SK-N-MC (cell line): Measurements from ENCODE around the gene NDUFA11.
"Not testable (repeated sequence)": the region's sequence is repeated elsewhere in the genome, so short reads cannot be mapped to it uniquely, and the experiment has no call there.

Source experiments
- DNase-seq: peaks from one replicate; pipeline ENCODE4 v3.0.0-alpha.2; 2011; ENCODE audit warnings: low read depth, low spot score
- H3K27ac ChIP-seq: fragments of 200-600 bp; sonication (generic); 2 replicates; pipeline ENCODE4 v1.5.1; 2016; ENCODE audit warnings: mixed run types
- H3K36me3 ChIP-seq: fragments of 200-600 bp; sonication (generic); 2 replicates; pipeline ENCODE4 v1.6.1; 2017; ENCODE audit warnings: antibody characterized with exemption, low read length, mixed read lengths; ENCODE audit not compliant: insufficient read depth
- H3K4me3 ChIP-seq: fragments of 200-600 bp; sonication (generic); 2 replicates; pipeline ENCODE4 v1.5.1; 2016
- H3K9ac ChIP-seq: fragments of 200-600 bp; sonication (generic); 2 replicates; pipeline ENCODE4 v1.8.0; 2017; ENCODE audit warnings: mixed run types, mixed read lengths; ENCODE audit not compliant: insufficient read length
- H3K9me3 ChIP-seq: fragments of 200-600 bp; sonication (generic); 2 replicates; pipeline ENCODE4 v1.6.1; 2017; ENCODE audit warnings: low read depth, mild to moderate bottlenecking, antibody characterized with exemption, low read length, moderate library complexity, mixed read lengths
- EZH2 ChIP-seq: fragments of 200-600 bp; sonication (generic); IDR thresholded peaks from one replicate; pipeline ENCODE4 v1.6.1; 2017; ENCODE audit warnings: antibody characterized with exemption
- FOXP2 ChIP-seq: optimal IDR thresholded peaks from 2 replicates; pipeline ENCODE3; 2011; ENCODE audit warnings: mild to moderate bottlenecking, moderate library complexity; ENCODE audit not compliant: insufficient read depth; ENCODE audit errors: extremely low read length, control extremely low read depth
- POLR2AphosphoS5 ChIP-seq: IDR thresholded peaks from 2 replicates; pipeline ENCODE4 v1.6.1; 2012; ENCODE audit warnings: mild to moderate bottlenecking, low read depth, low read length, borderline replicate concordance

NDUFA11 gene

DNA sequence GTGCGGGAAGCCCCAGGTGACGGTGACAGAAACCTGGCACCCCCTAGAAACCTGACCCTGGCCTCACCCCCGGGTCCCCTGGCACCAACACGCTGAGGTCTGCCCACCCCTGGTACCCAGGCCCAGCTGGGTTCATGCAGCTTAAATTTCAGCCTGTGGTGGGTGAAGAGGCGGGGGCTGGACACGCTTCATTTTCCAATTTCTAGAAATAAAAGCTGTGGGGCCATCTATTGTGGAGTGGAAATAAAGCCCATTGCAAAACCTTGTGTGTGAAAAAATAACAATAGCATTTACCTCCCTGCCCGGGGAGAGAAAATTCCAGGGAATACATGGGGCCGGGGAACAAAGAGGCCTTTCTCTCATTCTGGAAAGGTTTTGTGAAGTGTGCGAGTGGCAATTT lies 25.7 kb downstream of the NDUFA11 start:
- no peak for TF ChIP-seq POLR2AphosphoS5
- Histone ChIP-seq H3K36me3 (no peaks in the 10 kb centered on the region), H3K9ac (no peak overlapping the region), H3K27ac (no peak overlapping the region), H3K9me3 (no peaks in the 10 kb centered on the region), H3K4me3 (no peak overlapping the region)
- DNase-seq, result no peak

DNA sequence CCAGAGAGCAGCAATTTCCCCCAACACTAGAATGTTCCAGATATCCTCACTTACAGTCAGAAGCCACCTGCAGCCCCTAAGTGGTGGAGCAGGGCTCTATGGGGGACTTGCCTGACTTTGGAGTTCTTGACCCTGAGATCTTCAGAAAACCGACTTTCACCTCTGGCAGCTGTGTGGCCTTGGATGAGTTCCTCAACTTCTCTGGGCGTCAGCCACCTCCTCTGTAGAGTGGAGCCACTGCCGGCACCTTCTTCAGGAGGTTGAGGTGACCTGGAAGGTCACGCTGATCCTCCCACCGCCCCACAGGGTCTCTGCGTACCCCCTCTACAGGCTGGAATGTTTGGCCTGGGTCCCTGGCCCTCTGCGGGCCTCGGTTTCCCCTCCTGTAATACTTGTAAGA lies 26.2 kb downstream of the NDUFA11 start:
- Histone ChIP-seq H3K9me3 (no peaks in the 10 kb centered on the region), H3K36me3 (no peaks in the 10 kb centered on the region), H3K4me3 (no peak overlapping the region), H3K9ac (no peak overlapping the region), H3K27ac (no peak overlapping the region)
- TF ChIP-seq FOXP2 (no peak), EZH2 (no peak), POLR2AphosphoS5 (no peak)
- no peak for DNase-seq

DNA sequence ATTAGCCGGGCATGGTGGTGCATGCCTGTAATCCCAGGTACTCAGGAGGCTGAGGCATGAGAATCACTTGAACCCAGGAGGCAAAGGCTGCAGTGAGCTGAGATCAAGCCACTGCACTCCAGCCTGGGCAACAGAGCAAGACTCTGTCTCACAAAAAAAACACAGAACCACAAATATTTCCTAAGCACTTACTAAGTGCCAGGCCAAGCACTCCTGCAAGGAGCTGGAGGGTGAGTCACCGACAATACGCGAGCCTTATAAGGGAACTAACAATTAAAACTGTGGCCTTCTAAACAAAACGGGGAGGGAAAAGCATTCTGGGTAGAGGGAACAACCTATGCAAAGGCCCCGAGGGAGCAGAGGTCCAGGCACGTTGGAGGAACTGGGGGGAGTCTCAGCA lies 29.1 kb downstream of the NDUFA11 start:
- not testable (repeated sequence) for H3K27ac ChIP-seq, H3K36me3 ChIP-seq, DNase-seq, H3K9me3 ChIP-seq, H3K9ac ChIP-seq, H3K4me3 ChIP-seq

DNA sequence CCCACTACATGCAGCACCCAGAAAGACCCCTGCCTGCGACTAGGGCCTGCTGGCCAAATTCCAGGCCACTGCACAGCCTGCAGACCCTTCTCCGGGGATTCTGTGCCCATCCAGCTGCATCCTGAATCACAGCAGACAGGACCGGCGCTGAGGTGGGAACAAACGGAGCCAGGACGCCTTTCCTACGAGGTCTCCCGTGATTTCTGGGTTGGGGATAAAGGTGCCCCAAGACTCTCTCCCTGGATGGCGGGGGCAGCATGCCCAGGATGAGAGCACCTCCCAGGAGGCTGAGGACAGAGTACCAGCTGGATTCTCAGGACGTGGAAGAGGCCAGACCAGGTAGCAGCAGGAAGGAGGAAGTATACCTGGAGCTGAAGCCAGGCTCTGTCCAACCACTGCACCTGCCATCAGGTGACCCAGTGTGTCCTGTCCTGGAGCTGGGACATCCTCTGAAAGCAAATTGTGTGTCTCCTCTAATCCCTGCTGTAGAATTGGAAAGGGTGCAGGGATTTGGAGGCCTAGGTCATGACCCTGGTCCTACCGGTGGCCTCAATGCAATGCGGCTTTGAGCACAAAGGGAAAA lies 29.9 kb downstream of the NDUFA11 start:
- Histone ChIP-seq H3K36me3 (no peaks in the 10 kb centered on the region), H3K9me3 (no peaks in the 10 kb centered on the region), H3K4me3 (no peak overlapping the region), H3K9ac (no peak overlapping the region), H3K27ac (no peak overlapping the region)
- no peak for DNase-seq
- TF ChIP-seq FOXP2 (no peak), POLR2AphosphoS5 (no peak), EZH2 (no peak)

DNA sequence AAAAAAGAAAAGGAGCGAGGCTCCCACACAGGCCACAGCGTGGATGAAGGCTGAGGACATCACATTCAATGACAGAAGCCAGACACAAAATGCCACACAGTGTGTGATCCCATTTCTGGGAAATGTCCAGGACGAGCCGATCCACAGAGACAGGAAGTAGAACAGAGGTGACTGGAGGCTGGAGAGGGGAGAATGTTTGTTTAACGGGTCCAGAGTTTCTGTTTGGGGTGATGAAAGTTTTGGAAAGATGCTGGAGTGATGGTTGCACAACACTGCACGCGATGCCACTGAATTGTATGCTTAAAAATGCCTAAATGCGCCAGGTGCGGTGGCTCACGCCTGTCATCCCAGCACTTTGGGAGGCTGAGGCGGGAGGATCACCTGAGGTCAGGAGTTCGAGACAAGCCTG lies 32.6 kb downstream of the NDUFA11 start:
- H3K9ac ChIP-seq, result no peak overlapping the region
- no peaks in the 10 kb centered on the region for H3K9me3 ChIP-seq
- TF ChIP-seq FOXP2 (no peak), POLR2AphosphoS5 (no peak), EZH2 (no peak)
- DNase-seq, result no peak
- no peak overlapping the region for H3K27ac ChIP-seq
- H3K36me3 ChIP-seq, result no peaks in the 10 kb centered on the region
- no peak overlapping the region for H3K4me3 ChIP-seq

DNA sequence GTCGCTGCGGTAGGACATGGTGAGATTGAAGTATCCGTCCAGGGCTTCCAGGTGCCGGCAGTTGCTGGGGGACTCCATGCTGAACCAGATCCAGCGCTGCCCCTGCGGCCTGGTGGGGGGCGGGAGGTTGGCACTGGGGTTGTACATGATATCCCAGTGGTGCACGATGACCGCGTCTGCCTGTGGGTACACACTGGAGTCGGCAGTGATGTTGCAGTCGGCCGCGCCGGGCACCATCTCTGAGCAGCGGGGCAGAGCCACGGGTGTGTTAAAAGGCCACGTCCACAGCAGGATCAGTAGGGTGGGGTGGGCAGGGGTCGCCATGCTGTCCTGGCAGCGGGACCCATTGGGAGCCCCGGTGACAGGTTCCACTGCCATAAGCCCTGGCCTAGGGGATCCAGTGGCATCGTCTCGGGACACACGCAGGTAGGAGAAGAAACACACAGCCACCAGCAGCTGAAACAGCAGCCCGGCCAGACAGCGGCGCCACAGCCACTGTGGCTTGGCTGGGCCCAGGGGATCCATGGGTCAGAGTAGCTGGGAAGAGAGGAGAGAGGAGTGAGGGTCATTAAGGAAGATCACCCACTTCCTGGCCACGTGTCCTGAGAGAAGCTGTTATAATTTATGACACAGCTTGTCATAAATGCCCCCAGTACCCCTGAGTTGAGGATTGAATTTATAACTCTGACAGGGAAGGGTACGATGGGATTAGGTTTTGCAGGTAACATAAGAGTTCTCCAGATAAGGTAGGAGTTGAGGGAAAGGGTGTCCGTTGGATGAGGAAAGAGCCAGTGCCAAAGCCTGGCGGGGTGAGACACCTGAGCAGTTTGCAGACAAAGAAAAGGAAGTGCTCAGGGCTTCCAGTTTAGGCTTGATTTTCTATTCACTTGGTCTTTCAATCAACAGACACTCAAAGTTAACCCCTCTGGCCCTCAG lies 36.1 kb downstream of the NDUFA11 start:
- Histone ChIP-seq H3K9me3 (no peaks in the 10 kb centered on the region), H3K27ac (no peak overlapping the region), H3K36me3 (no peaks in the 10 kb centered on the region), H3K4me3 (no peak overlapping the region), H3K9ac (no peak overlapping the region)
- DNase-seq, result no peak
- TF ChIP-seq POLR2AphosphoS5 (no peak), EZH2 (no peak), FOXP2 (no peak)

DNA sequence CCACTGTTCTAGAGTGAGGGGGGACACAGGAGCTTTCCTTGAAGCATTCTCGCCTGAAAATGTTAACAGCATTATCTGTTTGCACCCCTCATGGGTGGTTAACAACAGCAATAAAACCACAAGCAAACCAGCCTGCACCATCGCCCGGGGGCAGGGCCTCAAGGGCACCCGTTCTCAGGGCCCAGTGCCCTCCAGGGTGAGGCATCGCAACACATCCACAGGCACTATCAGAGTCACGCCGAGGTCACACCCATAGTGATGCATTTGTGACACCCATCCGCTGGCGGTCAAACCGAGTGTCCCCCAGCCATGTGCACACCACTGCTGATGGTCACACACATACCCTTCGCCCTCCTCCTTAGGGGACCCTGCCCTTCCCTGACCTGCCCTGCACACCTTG lies 37.8 kb downstream of the NDUFA11 start:
- Histone ChIP-seq H3K9me3 (no peaks in the 10 kb centered on the region), H3K27ac (no peak overlapping the region), H3K4me3 (no peak overlapping the region), H3K9ac (no peak overlapping the region), H3K36me3 (no peaks in the 10 kb centered on the region)
- no peak for DNase-seq
- TF ChIP-seq POLR2AphosphoS5 (no peak), FOXP2 (no peak), EZH2 (no peak)

DNA sequence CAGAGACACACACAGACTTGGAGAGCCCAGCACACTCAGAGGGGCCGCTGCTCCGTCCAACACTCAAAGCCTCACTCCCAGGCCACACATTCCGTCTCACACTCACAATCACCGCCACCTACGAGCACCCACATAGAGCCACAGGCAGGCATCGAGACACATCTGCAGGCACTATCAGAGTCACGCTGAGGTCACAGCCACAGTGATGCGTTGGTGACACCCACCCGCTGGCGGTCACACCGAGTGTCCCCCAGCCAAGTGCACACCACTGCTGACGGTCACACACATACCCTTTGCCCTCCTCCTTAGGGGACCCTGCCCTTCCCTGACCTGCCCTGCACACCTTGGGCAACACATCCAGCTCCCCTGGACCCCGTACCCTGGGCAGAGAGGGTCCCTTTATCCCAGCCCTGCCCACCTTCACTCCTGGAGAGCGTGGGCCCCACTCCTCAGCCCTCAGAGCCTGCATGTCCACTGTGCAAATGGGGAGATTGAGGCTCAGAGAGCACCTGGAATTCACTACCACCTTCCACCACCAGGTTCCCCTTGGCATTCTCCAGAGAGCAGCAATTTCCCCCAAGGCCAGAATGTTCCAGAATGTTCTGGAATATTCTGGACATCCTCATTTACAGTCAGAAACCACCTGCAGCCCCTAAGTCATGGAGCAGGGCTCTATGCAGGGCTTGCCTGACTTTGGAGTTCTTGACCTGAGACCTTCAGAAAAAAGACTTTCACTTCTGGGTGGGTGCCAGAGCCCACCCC lies 38.7 kb downstream of the NDUFA11 start:
- no peak for DNase-seq
- no peak overlapping the region for H3K4me3 ChIP-seq
- no peaks in the 10 kb centered on the region for H3K9me3 ChIP-seq
- no peaks in the 10 kb centered on the region for H3K36me3 ChIP-seq
- H3K9ac ChIP-seq, result no peak overlapping the region
- TF ChIP-seq POLR2AphosphoS5 (no peak), EZH2 (no peak), FOXP2 (no peak)
- no peak overlapping the region for H3K27ac ChIP-seq
